ENCODE results near the gene ASXL3.

Gene ASXL3

GRCh38 chr18:33577685-33578517 is at the start of gene ASXL3:
ASXL3 (plus strand) TSS chr18:33578219; CDS start chr18:33578632, 413 bp downstream.
- ATAC-seq (replicated peaks), result peak; percentile 78 to 81
- no peaks in the 10 kb centered on the region for H3K9me3 Mint-ChIP-seq
- peaks cover 0 to 5% of the 10 kb centered on the region in 2 donors for H3K36me3 Mint-ChIP-seq
- peak within 1 kb of the TSS; percentile 78 to 91 for H3K4me3 Mint-ChIP-seq
- peaks cover 6 to 7% of the 10 kb centered on the region in 2 donors for H3K4me1 Mint-ChIP-seq
- H3K27me3 Mint-ChIP-seq, result peaks cover 21 to 22% of the 10 kb centered on the region in 2 donors
- peak within 1 kb of the TSS; percentile 10 for H3K27ac Mint-ChIP-seq
- DNase-seq, result no peak

GRCh38 chr18:33532978-33533377 is 45.0 kb upstream of the ASXL3 start:
- DNase-seq (no peak), ATAC-seq (replicated peaks) (no peak)
- no peak overlapping the region for H3K4me3 Mint-ChIP-seq
- no peak overlapping the region for H3K27ac Mint-ChIP-seq
- no peaks in the 10 kb centered on the region for H3K36me3 Mint-ChIP-seq
- no peaks in the 10 kb centered on the region for H3K4me1 Mint-ChIP-seq
- peaks cover 0 to 4% of the 10 kb centered on the region in 2 donors for H3K9me3 Mint-ChIP-seq
- H3K27me3 Mint-ChIP-seq, result no peaks in the 10 kb centered on the region

- Mint-ChIP-seq H3K36me3 (no peaks in the 10 kb centered on the region), H3K27me3 (no peaks in the 10 kb centered on the region), H3K27ac (no peak overlapping the region), H3K4me3 (no peak overlapping the region), H3K4me1 (no peaks in the 10 kb centered on the region), H3K9me3 (peaks cover 0 to 2% of the 10 kb centered on the region in 2 donors)
- ATAC-seq (replicated peaks) (no peak), DNase-seq (no peak)
Observed at GRCh38 chr18:33536904-33537303, 41.1 kb upstream of the ASXL3 start.

GRCh38 chr18:33538418-33539042 is 39.5 kb upstream of the ASXL3 start:
- Mint-ChIP-seq H3K9me3 (peaks cover 0 to 2% of the 10 kb centered on the region in 2 donors), H3K27me3 (no peaks in the 10 kb centered on the region), H3K4me1 (no peaks in the 10 kb centered on the region), H3K36me3 (no peaks in the 10 kb centered on the region), H3K27ac (no peak overlapping the region), H3K4me3 (no peak overlapping the region)
- ATAC-seq (replicated peaks) (no peak), DNase-seq (no peak)

- Mint-ChIP-seq H3K4me1 (no peaks in the 10 kb centered on the region), H3K27ac (no peak overlapping the region), H3K36me3 (no peaks in the 10 kb centered on the region), H3K9me3 (peaks cover 0 to 2% of the 10 kb centered on the region in 2 donors), H3K27me3 (no peaks in the 10 kb centered on the region), H3K4me3 (no peak overlapping the region)
- DNase-seq (no peak), ATAC-seq (replicated peaks) (no peak)
Observed at GRCh38 chr18:33540392-33540791, 37.6 kb upstream of the ASXL3 start.

GRCh38 chr18:33541316-33541715 is 36.7 kb upstream of the ASXL3 start:
- ATAC-seq (replicated peaks), result no peak
- H3K27me3 Mint-ChIP-seq, result no peaks in the 10 kb centered on the region
- H3K4me3 Mint-ChIP-seq, result no peak overlapping the region
- no peaks in the 10 kb centered on the region for H3K4me1 Mint-ChIP-seq
- peaks cover 0 to 2% of the 10 kb centered on the region in 2 donors for H3K9me3 Mint-ChIP-seq
- H3K36me3 Mint-ChIP-seq, result no peaks in the 10 kb centered on the region
- no peak for DNase-seq
- H3K27ac Mint-ChIP-seq, result no peak overlapping the region

GRCh38 chr18:33556846-33557245 is 21.2 kb upstream of the ASXL3 start:
- Mint-ChIP-seq H3K4me3 (no peak overlapping the region), H3K9me3 (no peaks in the 10 kb centered on the region), H3K36me3 (no peaks in the 10 kb centered on the region), H3K4me1 (no peaks in the 10 kb centered on the region), H3K27ac (no peak overlapping the region), H3K27me3 (no peaks in the 10 kb centered on the region)
- DNase-seq (no peak), ATAC-seq (replicated peaks) (no peak)

GRCh38 chr18:33557706-33558105 is 20.3 kb upstream of the ASXL3 start:
- Mint-ChIP-seq H3K4me3 (no peak overlapping the region), H3K27ac (no peak overlapping the region), H3K9me3 (no peaks in the 10 kb centered on the region), H3K4me1 (no peaks in the 10 kb centered on the region), H3K27me3 (no peaks in the 10 kb centered on the region), H3K36me3 (no peaks in the 10 kb centered on the region)
- DNase-seq (no peak), ATAC-seq (replicated peaks) (no peak)

- no peaks in the 10 kb centered on the region for H3K9me3 Mint-ChIP-seq
- no peak for ATAC-seq (replicated peaks)
- no peaks in the 10 kb centered on the region for H3K4me1 Mint-ChIP-seq
- H3K4me3 Mint-ChIP-seq, result no peak overlapping the region
- H3K27ac Mint-ChIP-seq, result no peak overlapping the region
- no peaks in the 10 kb centered on the region for H3K36me3 Mint-ChIP-seq
- H3K27me3 Mint-ChIP-seq, result no peaks in the 10 kb centered on the region
- no peak for DNase-seq
Observed at GRCh38 chr18:33558529-33558928, 19.5 kb upstream of the ASXL3 start.

- DNase-seq, result no peak
- no peak for ATAC-seq (replicated peaks)
- no peaks in the 10 kb centered on the region for H3K36me3 Mint-ChIP-seq
- no peak overlapping the region for H3K27ac Mint-ChIP-seq
- H3K27me3 Mint-ChIP-seq, result no peaks in the 10 kb centered on the region
- no peaks in the 10 kb centered on the region for H3K9me3 Mint-ChIP-seq
- no peaks in the 10 kb centered on the region for H3K4me1 Mint-ChIP-seq
- no peak overlapping the region for H3K4me3 Mint-ChIP-seq
Observed at GRCh38 chr18:33560686-33561370, 17.2 kb upstream of the ASXL3 start.

GRCh38 chr18:33562741-33563140 is 15.3 kb upstream of the ASXL3 start:
- H3K9me3 Mint-ChIP-seq, result peaks cover 0 to 5% of the 10 kb centered on the region in 2 donors
- H3K4me3 Mint-ChIP-seq, result no peak overlapping the region
- DNase-seq, result no peak
- no peak for ATAC-seq (replicated peaks)
- no peaks in the 10 kb centered on the region for H3K36me3 Mint-ChIP-seq
- no peaks in the 10 kb centered on the region for H3K4me1 Mint-ChIP-seq
- no peaks in the 10 kb centered on the region for H3K27me3 Mint-ChIP-seq
- no peak overlapping the region for H3K27ac Mint-ChIP-seq

GRCh38 chr18:33567705-33568104 is 10.3 kb upstream of the ASXL3 start:
- Mint-ChIP-seq H3K4me1 (no peaks in the 10 kb centered on the region), H3K36me3 (no peaks in the 10 kb centered on the region), H3K27ac (no peak overlapping the region), H3K4me3 (no peak overlapping the region), H3K27me3 (no peaks in the 10 kb centered on the region), H3K9me3 (peaks cover 0 to 5% of the 10 kb centered on the region in 2 donors)
- DNase-seq (no peak), ATAC-seq (replicated peaks) (no peak)

- no peak for DNase-seq
- Mint-ChIP-seq H3K4me3 (no peak overlapping the region), H3K9me3 (peaks cover 0 to 4% of the 10 kb centered on the region in 2 donors), H3K27ac (no peak overlapping the region), H3K27me3 (peaks cover 7 to 17% of the 10 kb centered on the region in 2 donors), H3K36me3 (no peaks in the 10 kb centered on the region), H3K4me1 (no peaks in the 10 kb centered on the region)
- no peak for ATAC-seq (replicated peaks)
Observed at GRCh38 chr18:33571998-33572787, 5.8 kb upstream of the ASXL3 start.

- peaks cover 6 to 7% of the 10 kb centered on the region in 2 donors for H3K4me1 Mint-ChIP-seq
- H3K36me3 Mint-ChIP-seq, result peaks cover 0 to 5% of the 10 kb centered on the region in 2 donors
- no peak for DNase-seq
- ATAC-seq (replicated peaks), result no peak
- no peaks in the 10 kb centered on the region for H3K9me3 Mint-ChIP-seq
- no peak overlapping the region for H3K27ac Mint-ChIP-seq
- H3K27me3 Mint-ChIP-seq, result peaks cover 13 to 17% of the 10 kb centered on the region in 2 donors
- no peak overlapping the region for H3K4me3 Mint-ChIP-seq
Observed at GRCh38 chr18:33573193-33573592, 4.8 kb upstream of the ASXL3 start.
